Activated T-helper 1 cell treated with anti-CD3 and anti-CD28 coated beads, Interleukin-12 subunit alpha, Interleukin-12 subunit beta, Interleukin-2, Interleukin-4 antibody, amounts not matched to agents 30 ng/mL and 10 ng/mL and 1 ng/mL, durations not matched to agents 14 hours and 24 hours and 36 hours (primary cell): ENCODE data around the gene ATF7IP2. TPM values are rescaled to one million over a fixed set of nuclear protein-coding genes. Genes with fewer than 3 reads are reported as not detected.
"Not testable (repeated sequence)": the region's sequence is repeated elsewhere in the genome, so short reads cannot be mapped to it uniquely, and the experiment has no call there.

Experiments
- DNase-seq: peaks from one replicate; pipeline ENCODE4 v3.0.0; 2021; ENCODE audit warnings: low spot score
- H3K27ac Mint-ChIP-seq: one replicate; pipeline ENCODE4 v1.8.0; 2021; ENCODE audit warnings: mild to moderate bottlenecking, mixed read lengths
- H3K27me3 Mint-ChIP-seq: one replicate; pipeline ENCODE4 v1.8.0; 2022; ENCODE audit warnings: mild to moderate bottlenecking, moderate library complexity, mixed read lengths; ENCODE audit not compliant: insufficient read depth
- H3K36me3 Mint-ChIP-seq: one replicate; pipeline ENCODE4 v1.8.0; 2021; ENCODE audit warnings: low read depth, mixed read lengths
- H3K4me1 Mint-ChIP-seq: one replicate; pipeline ENCODE4 v1.8.0; 2021; ENCODE audit warnings: low read depth, mixed read lengths
- H3K4me3 Mint-ChIP-seq: one replicate; pipeline ENCODE4 v1.8.0; 2021; ENCODE audit warnings: mild to moderate bottlenecking, moderate library complexity, mixed read lengths
- H3K9me3 Mint-ChIP-seq: one replicate; pipeline ENCODE4 v1.8.0; 2021; ENCODE audit warnings: mixed read lengths
- intact Hi-C: fragments of 100-400 bp; cut with micrococcal nuclease; formaldehyde crosslinking; loops from one replicate; pipeline ENCODE4 v1.15.1; 2024
- total RNA-seq: library from RNA; stranded (reverse); gene quantifications from 2 replicates; pipeline ENCODE4 v1.2.3, GENCODE V29; 2022

The ATF7IP2 gene
- total RNA-seq, 1 donor from 2014 or later = 25.9 TPM

- Mint-ChIP-seq H3K36me3 (peaks cover 21% of the 10 kb centered on the region), H3K27ac (no peak overlapping the region), H3K27me3 (no peaks in the 10 kb centered on the region), H3K9me3 (no peaks in the 10 kb centered on the region), H3K4me3 (no peak overlapping the region), H3K4me1 (no peaks in the 10 kb centered on the region)
- intact Hi-C loops = no loop called here
- no peak for DNase-seq
Observed at GRCh38 chr16:10428433-10429168, 42.7 kb downstream of the ATF7IP2 start.

GRCh38 chr16:10429299-10429969, 43.6 kb downstream of the ATF7IP2 start:
- H3K4me1 Mint-ChIP-seq, DNase-seq, H3K27ac Mint-ChIP-seq, intact Hi-C loops, H3K27me3 Mint-ChIP-seq, H3K4me3 Mint-ChIP-seq, H3K9me3 Mint-ChIP-seq: not testable (repeated sequence)
- peaks cover 25% of the 10 kb centered on the region for H3K36me3 Mint-ChIP-seq

GRCh38 chr16:10441726-10442125, 55.9 kb downstream of the ATF7IP2 start:
- H3K4me3 Mint-ChIP-seq = no peak overlapping the region
- H3K27ac Mint-ChIP-seq = no peak overlapping the region
- no peaks in the 10 kb centered on the region for H3K27me3 Mint-ChIP-seq
- DNase-seq = no peak
- H3K9me3 Mint-ChIP-seq = peaks cover 57% of the 10 kb centered on the region
- peaks cover 72% of the 10 kb centered on the region for H3K36me3 Mint-ChIP-seq
- intact Hi-C loops = no loop called here
- no peaks in the 10 kb centered on the region for H3K4me1 Mint-ChIP-seq

GRCh38 chr16:10447289-10447688, 61.4 kb downstream of the ATF7IP2 start:
- Mint-ChIP-seq H3K4me1 (no peaks in the 10 kb centered on the region), H3K9me3 (peaks cover 64% of the 10 kb centered on the region), H3K27ac (no peak overlapping the region), H3K4me3 (no peak overlapping the region), H3K36me3 (peaks cover 86% of the 10 kb centered on the region), H3K27me3 (no peaks in the 10 kb centered on the region)
- intact Hi-C loops = no loop called here
- DNase-seq = no peak

- DNase-seq, H3K4me3 Mint-ChIP-seq, H3K27ac Mint-ChIP-seq, intact Hi-C loops, H3K27me3 Mint-ChIP-seq: not testable (repeated sequence)
- peaks cover 19% of the 10 kb centered on the region for H3K4me1 Mint-ChIP-seq
- H3K36me3 Mint-ChIP-seq = peaks cover 50% of the 10 kb centered on the region
- peaks cover 23% of the 10 kb centered on the region for H3K9me3 Mint-ChIP-seq
Observed at GRCh38 chr16:10452208-10453158, 66.6 kb downstream of the ATF7IP2 start.

- no peak for DNase-seq
- no peak overlapping the region for H3K4me3 Mint-ChIP-seq
- H3K4me1 Mint-ChIP-seq = peaks cover 19% of the 10 kb centered on the region
Observed at GRCh38 chr16:10453159-10453510, 67.3 kb downstream of the ATF7IP2 start.

GRCh38 chr16:10465821-10466220, 80.0 kb downstream of the ATF7IP2 start:
- Mint-ChIP-seq H3K4me1 (no peaks in the 10 kb centered on the region), H3K9me3 (no peaks in the 10 kb centered on the region), H3K36me3 (peaks cover 32% of the 10 kb centered on the region), H3K4me3 (no peak overlapping the region), H3K27me3 (no peaks in the 10 kb centered on the region), H3K27ac (no peak overlapping the region)
- intact Hi-C loops = no loop called here
- no peak for DNase-seq

More at GRCh38 chr16:10453159-10453510, 67.3 kb downstream of the ATF7IP2 start:
- intact Hi-C loops = no loop called here
- peaks cover 49% of the 10 kb centered on the region for H3K36me3 Mint-ChIP-seq
- H3K27ac Mint-ChIP-seq = no peak overlapping the region
- H3K27me3 Mint-ChIP-seq = no peaks in the 10 kb centered on the region
- H3K9me3 Mint-ChIP-seq = peaks cover 16% of the 10 kb centered on the region

GRCh38 chr16:10466313-10466712, 80.5 kb downstream of the ATF7IP2 start:
- H3K27ac Mint-ChIP-seq = no peak overlapping the region
- intact Hi-C loops = no loop called here
- no peak for DNase-seq
- no peaks in the 10 kb centered on the region for H3K4me1 Mint-ChIP-seq
- H3K9me3 Mint-ChIP-seq = no peaks in the 10 kb centered on the region
- H3K27me3 Mint-ChIP-seq = no peaks in the 10 kb centered on the region
- H3K36me3 Mint-ChIP-seq = peaks cover 34% of the 10 kb centered on the region
- no peak overlapping the region for H3K4me3 Mint-ChIP-seq

- H3K27ac Mint-ChIP-seq = no peak overlapping the region
- H3K4me3 Mint-ChIP-seq = no peak overlapping the region
- peaks cover 34% of the 10 kb centered on the region for H3K36me3 Mint-ChIP-seq
Observed at GRCh38 chr16:10466861-10467260, 81.0 kb downstream of the ATF7IP2 start.

GRCh38 chr16:10476636-10477035, 90.8 kb downstream of the ATF7IP2 start:
- H3K4me3 Mint-ChIP-seq, H3K9me3 Mint-ChIP-seq, intact Hi-C loops, H3K27me3 Mint-ChIP-seq, H3K27ac Mint-ChIP-seq, DNase-seq: not testable (repeated sequence)
- peaks cover 15% of the 10 kb centered on the region for H3K4me1 Mint-ChIP-seq
- peaks cover 39% of the 10 kb centered on the region for H3K36me3 Mint-ChIP-seq

More at GRCh38 chr16:10466861-10467260, 81.0 kb downstream of the ATF7IP2 start:
- Mint-ChIP-seq H3K27me3 (no peaks in the 10 kb centered on the region), H3K9me3 (no peaks in the 10 kb centered on the region), H3K4me1 (no peaks in the 10 kb centered on the region)
- no peak for DNase-seq
- intact Hi-C loops = no loop called here

- Mint-ChIP-seq H3K4me3 (no peak overlapping the region), H3K4me1 (no peaks in the 10 kb centered on the region), H3K36me3 (peaks cover 32% of the 10 kb centered on the region), H3K9me3 (peaks cover 17% of the 10 kb centered on the region), H3K27me3 (no peaks in the 10 kb centered on the region), H3K27ac (no peak overlapping the region)
- intact Hi-C loops = no loop called here
- DNase-seq = no peak
Observed at GRCh38 chr16:10480151-10480550, 94.3 kb downstream of the ATF7IP2 start.

- H3K36me3 Mint-ChIP-seq = peaks cover 21% of the 10 kb centered on the region
- no peak overlapping the region for H3K4me3 Mint-ChIP-seq
- intact Hi-C loops = no loop called here
- peaks cover 26% of the 10 kb centered on the region for H3K9me3 Mint-ChIP-seq
- no peaks in the 10 kb centered on the region for H3K4me1 Mint-ChIP-seq
- peaks cover 2% of the 10 kb centered on the region for H3K27me3 Mint-ChIP-seq
- DNase-seq = no peak
- no peak overlapping the region for H3K27ac Mint-ChIP-seq
Observed at GRCh38 chr16:10485159-10485558, 99.3 kb downstream of the ATF7IP2 start.
